ENCODE results near the gene SH2D6.

DNA sequence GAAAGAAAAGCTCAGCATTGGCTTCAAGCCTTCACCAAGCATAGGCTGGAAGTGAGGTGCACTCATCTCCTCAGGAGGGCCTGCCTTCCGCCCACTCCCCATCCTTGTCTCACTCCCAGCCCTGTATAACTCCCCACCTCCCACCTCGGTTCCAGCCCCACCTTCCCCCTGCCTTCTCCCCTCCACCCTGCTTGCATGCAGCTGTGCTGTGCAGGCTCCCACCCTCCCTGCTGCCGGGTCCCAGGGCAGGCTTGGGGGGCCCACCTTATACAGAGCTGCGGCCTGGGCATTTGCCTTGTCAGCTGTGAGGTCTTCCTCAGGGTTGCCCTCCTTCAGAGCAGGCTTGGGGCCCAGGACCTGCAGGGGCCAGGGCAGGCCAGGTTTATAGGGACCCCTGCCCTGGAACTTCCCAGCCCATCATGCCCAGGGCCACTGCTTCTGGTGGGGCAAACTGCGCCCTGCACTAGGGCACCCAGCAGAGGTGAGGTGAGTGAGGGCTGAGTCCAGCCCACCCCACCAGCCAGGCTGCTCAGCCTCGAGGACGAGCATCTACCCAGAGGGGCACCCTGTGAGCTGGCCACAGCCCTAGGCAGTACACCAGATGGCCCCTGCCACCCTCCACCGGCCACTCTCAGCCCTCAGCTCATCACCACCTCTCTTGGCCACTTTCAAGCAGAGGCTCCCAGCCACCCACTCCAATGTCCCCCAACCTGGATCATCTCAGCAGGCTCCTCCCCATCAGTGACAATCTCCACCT lies 19.9 kb upstream of the SH2D6 start:
- no peak for TF ChIP-seq RFX5 (IDR thresholded peaks at IDR 0.05; ENCODE audit: low read length)
- no peak for TF ChIP-seq EZH2phosphoT487 (IDR thresholded peaks at IDR 0.05; ENCODE audit: borderline replicate concordance, low read depth)
- TF ChIP-seq MXI1 (IDR thresholded peaks at IDR 0.05; ENCODE audit: low read depth, low read length) = no peak
- no peak for TF ChIP-seq RAD21 (IDR thresholded peaks at IDR 0.05; ENCODE audit: low read length)
- TF ChIP-seq, protein P1, sequence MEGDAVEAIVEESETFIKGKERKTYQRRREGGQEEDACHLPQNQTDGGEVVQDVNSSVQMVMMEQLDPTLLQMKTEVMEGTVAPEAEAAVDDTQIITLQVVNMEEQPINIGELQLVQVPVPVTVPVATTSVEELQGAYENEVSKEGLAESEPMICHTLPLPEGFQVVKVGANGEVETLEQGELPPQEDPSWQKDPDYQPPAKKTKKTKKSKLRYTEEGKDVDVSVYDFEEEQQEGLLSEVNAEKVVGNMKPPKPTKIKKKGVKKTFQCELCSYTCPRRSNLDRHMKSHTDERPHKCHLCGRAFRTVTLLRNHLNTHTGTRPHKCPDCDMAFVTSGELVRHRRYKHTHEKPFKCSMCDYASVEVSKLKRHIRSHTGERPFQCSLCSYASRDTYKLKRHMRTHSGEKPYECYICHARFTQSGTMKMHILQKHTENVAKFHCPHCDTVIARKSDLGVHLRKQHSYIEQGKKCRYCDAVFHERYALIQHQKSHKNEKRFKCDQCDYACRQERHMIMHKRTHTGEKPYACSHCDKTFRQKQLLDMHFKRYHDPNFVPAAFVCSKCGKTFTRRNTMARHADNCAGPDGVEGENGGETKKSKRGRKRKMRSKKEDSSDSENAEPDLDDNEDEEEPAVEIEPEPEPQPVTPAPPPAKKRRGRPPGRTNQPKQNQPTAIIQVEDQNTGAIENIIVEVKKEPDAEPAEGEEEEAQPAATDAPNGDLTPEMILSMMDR (IDR thresholded peaks at IDR 0.05) = no peak
- no peak for TF ChIP-seq POLR2AphosphoS5 (IDR thresholded peaks at IDR 0.05; ENCODE audit: low read depth, low read length)

All from SK-N-SH (cell line).